Rectal smooth muscle tissue (tissue), 1 donor: ENCODE measurements around the gene DRICH1.
"Not testable (repeated sequence)": the region's sequence is repeated elsewhere in the genome, so short reads cannot be mapped to it uniquely, and the experiment has no call there.

Source experiments
- H3K27ac ChIP-seq: one replicate; pipeline ENCODE4 v1.7.0; 2013; ENCODE audit warnings: low read depth, low read length, inconsistent platforms
- H3K27me3 ChIP-seq: one replicate; pipeline ENCODE4 v1.7.0; 2013; ENCODE audit warnings: low read length; ENCODE audit not compliant: control insufficient read depth, insufficient read depth
- H3K36me3 ChIP-seq: one replicate; pipeline ENCODE4 v1.7.0; 2013; ENCODE audit warnings: low read length; ENCODE audit not compliant: control insufficient read depth, insufficient read depth
- H3K4me1 ChIP-seq: one replicate; pipeline ENCODE4 v1.7.0; 2013; ENCODE audit warnings: low read length; ENCODE audit not compliant: control insufficient read depth, insufficient read depth
- H3K4me3 ChIP-seq: one replicate; pipeline ENCODE4 v1.7.0; 2013; ENCODE audit warnings: low read length
- H3K9ac ChIP-seq: one replicate; pipeline ENCODE4 v1.7.0; 2013; ENCODE audit warnings: low read length

DRICH1 gene, protein sequence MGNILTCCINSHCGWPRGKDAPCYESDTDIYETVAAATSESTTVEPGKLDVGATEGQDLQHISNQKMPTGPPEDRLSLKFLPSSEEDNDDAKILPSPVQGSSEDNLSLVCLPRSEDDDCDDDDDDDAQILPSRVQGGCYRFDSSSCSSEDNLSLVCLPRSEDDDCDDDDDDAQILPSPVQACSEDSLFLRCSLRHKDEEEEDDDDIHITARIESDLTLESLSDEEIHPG

DNA sequence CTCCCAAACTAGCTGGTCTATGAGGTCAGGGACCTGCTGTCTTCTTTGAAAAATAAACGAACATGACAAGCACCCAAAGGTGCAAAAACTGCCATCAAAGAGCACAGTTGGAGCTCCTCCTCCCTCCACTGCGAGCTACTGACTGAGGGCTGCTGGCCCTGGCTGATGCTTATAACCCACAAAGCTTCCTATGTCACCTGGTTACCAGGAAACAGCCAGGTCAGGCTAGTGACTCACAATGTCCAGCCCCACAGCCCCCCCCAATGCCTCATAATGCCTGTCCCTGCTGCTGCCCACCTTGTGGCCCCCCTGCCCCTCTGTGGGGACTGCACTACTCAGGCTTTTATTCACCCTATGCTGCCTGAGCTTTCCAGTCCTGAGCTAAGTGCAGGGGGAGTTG, at the start of gene DRICH1:
Gene DRICH1, minus strand, starts transcription at position 144 of the 400 bp plus-strand sequence. CDS start 298 bp downstream, outside the sequence.
- H3K4me3 ChIP-seq, result no peak within 1 kb of the TSS

GRCh38 chr22:23681026-23681809, 49.1 kb upstream of the DRICH1 start:
- Histone ChIP-seq H3K27me3 (no peaks in the 10 kb centered on the region), H3K9ac (no peak overlapping the region), H3K4me3 (no peak overlapping the region), H3K27ac (no peak overlapping the region), H3K4me1 (no peaks in the 10 kb centered on the region), H3K36me3 (peaks cover 23% of the 10 kb centered on the region)

More for the DNA sequence above, at the start of gene DRICH1:
- Histone ChIP-seq H3K9ac (no peak within 1 kb of the TSS), H3K36me3 (no peaks in the 10 kb centered on the region), H3K27ac (no peak within 1 kb of the TSS), H3K27me3 (no peaks in the 10 kb centered on the region), H3K4me1 (no peaks in the 10 kb centered on the region)

- Histone ChIP-seq H3K27me3 (no peaks in the 10 kb centered on the region), H3K36me3 (peaks cover 19% of the 10 kb centered on the region)
Measured at GRCh38 chr22:23678133-23678532, 46.0 kb upstream of the DRICH1 start.

DNA sequence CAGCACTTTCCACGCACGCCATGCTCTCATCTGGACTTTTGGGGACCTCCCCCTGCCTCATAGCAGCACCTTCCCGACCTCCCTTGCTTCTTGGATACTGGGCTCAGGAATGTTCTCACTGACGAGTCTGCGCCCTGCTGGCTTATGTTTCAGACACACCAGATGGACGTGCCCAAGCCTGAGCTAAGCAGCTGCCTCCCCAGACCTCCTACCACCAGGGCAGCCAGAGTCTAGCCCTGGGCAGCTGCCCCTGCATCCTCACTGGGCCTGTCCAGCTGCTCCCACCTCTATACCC, 45.5 kb upstream of the DRICH1 start:
- H3K36me3 ChIP-seq, result peaks cover 14% of the 10 kb centered on the region
- H3K27ac ChIP-seq, result no peak overlapping the region
- H3K27me3 ChIP-seq, result no peaks in the 10 kb centered on the region
- no peak overlapping the region for H3K9ac ChIP-seq
- no peak overlapping the region for H3K4me3 ChIP-seq
- H3K4me1 ChIP-seq, result no peaks in the 10 kb centered on the region

More at GRCh38 chr22:23678133-23678532, 46.0 kb upstream of the DRICH1 start:
- H3K9ac ChIP-seq, result no peak overlapping the region
- H3K4me1 ChIP-seq, result no peaks in the 10 kb centered on the region
- no peak overlapping the region for H3K27ac ChIP-seq
- no peak overlapping the region for H3K4me3 ChIP-seq

DNA sequence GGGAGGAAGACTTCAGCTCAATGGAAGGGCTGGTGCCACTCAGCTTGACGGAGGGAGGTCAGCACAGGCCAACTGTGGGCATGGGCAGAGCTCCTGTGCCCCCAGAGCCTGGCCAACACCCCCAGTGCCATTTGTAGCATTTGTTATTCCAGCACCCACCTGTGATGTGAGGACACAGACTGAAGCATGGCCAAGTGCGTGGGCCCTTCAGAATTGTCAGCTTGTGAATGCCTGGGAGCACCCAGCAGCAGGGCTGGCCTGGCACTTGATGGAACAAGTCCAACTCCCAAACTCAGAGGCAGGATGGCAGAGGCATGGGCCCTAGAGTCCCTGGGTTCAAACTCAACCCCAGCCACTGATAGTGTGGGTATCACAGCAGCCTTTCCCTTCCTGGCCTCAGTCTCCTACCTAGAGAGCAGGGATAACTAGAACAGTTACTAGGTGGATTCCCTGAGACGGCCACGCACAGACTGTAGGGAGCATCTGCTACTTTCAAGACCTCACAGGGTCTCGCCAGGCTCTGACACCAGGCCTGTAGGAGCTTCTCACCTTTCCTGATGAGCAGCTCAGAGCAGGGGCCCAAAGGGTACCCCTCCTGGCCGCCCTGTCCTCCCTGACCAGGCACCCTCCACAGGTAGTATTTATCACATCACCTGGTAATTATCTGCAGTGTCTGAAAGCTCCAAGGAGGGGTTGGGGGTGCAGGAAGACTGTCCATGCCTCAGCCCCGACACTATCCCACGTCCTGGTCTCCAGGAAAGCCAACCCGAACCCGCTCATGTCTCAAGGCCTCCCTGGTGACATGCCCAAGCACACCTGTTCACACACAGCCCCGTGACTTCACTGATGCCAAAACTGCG, 45.0 kb upstream of the DRICH1 start:
- H3K9ac ChIP-seq, H3K27ac ChIP-seq: not testable (repeated sequence)

GRCh38 chr22:23675502-23676415, 43.6 kb upstream of the DRICH1 start:
- Histone ChIP-seq H3K27ac (no peak overlapping the region), H3K4me3 (no peak overlapping the region), H3K9ac (no peak overlapping the region), H3K36me3 (peaks cover 5% of the 10 kb centered on the region), H3K27me3 (no peaks in the 10 kb centered on the region), H3K4me1 (no peaks in the 10 kb centered on the region)

More for the DNA sequence above, 45.0 kb upstream of the DRICH1 start:
- not testable (repeated sequence) for H3K4me3 ChIP-seq, H3K4me1 ChIP-seq, H3K27me3 ChIP-seq, H3K36me3 ChIP-seq

- not testable (repeated sequence) for H3K9ac ChIP-seq, H3K27me3 ChIP-seq, H3K4me3 ChIP-seq, H3K36me3 ChIP-seq, H3K4me1 ChIP-seq, H3K27ac ChIP-seq
Measured at GRCh38 chr22:23674886-23675501, 42.9 kb upstream of the DRICH1 start.

GRCh38 chr22:23673826-23674690, 41.9 kb upstream of the DRICH1 start:
- Histone ChIP-seq H3K4me3 (no peak overlapping the region), H3K9ac (no peak overlapping the region), H3K27me3 (no peaks in the 10 kb centered on the region), H3K36me3 (peaks cover 3% of the 10 kb centered on the region), H3K27ac (no peak overlapping the region), H3K4me1 (no peaks in the 10 kb centered on the region)

DNA sequence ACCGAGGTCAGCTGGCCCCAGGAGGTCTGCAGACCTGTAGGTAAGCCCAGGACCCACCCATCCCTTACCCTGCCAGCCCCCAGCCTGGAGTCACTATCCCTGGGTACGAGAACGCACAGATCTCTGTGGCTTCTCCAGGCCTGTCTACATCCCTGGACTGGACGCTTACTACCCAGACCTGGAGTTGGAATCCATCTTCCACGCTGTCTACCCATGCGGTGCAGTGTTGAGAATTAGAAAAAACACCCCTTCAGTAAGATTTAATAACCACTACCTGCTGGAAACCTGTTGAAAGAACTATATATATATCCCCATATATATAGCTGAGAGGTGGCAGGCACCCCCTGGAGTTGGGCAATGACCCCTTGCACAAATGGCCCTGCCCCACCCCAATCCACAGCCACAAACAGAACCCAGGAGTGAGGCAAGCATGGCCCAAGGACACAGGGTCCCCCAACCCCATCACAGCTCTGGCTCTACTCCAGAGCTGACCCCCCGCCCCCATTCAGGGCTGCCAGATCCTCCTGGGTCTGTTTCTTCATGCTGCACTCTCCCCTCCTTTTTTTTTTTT, 41.0 kb upstream of the DRICH1 start:
- Histone ChIP-seq H3K27ac (no peak overlapping the region), H3K27me3 (no peaks in the 10 kb centered on the region), H3K36me3 (peaks cover 3% of the 10 kb centered on the region), H3K9ac (no peak overlapping the region), H3K4me1 (no peaks in the 10 kb centered on the region), H3K4me3 (no peak overlapping the region)

- not testable (repeated sequence) for H3K9ac ChIP-seq, H3K4me3 ChIP-seq, H3K27ac ChIP-seq, H3K4me1 ChIP-seq, H3K36me3 ChIP-seq, H3K27me3 ChIP-seq
Measured at GRCh38 chr22:23672307-23673049, 40.4 kb upstream of the DRICH1 start.
